ENCODE data around the gene RUNX2.

- TF ChIP-seq CTCF (IDR thresholded peaks at IDR 0.05) (no peak), POLR2A (IDR thresholded peaks at IDR 0.05) (no peak)
Observed at GRCh38 chr6:45420083-45420908, 92.2 kb downstream of the RUNX2 start.

Data from Peyer's patch (tissue), 4 donors.